GM12872 (cell line): Measurements from ENCODE around the gene SASH1.

ENCODE experiments used
- CTCF ChIP-seq: IDR thresholded peaks from 3 replicates; pipeline ENCODE4 v1.5.1; 2011; ENCODE audit warnings: low read depth, mild to moderate bottlenecking, low read length, moderate library complexity; ENCODE audit not compliant: insufficient read depth

Gene SASH1

GRCh38 chr6:148388521-148388920 is 45.9 kb downstream of the SASH1 start:
- no peak for TF ChIP-seq CTCF

GRCh38 chr6:148389086-148389485 is 46.4 kb downstream of the SASH1 start:
- no peak for TF ChIP-seq CTCF

- no peak for TF ChIP-seq CTCF
These were observed 47.3 kb downstream of the SASH1 start for GRCh38 chr6:148389917-148390316.

GRCh38 chr6:148392671-148393070 is 50.0 kb downstream of the SASH1 start:
- no peak for TF ChIP-seq CTCF

- no peak for TF ChIP-seq CTCF
These were observed 53.0 kb downstream of the SASH1 start for GRCh38 chr6:148395583-148396101.

GRCh38 chr6:148396411-148396810 is 53.8 kb downstream of the SASH1 start:
- TF ChIP-seq CTCF, result no peak

- TF ChIP-seq CTCF, result no peak
These were observed 54.3 kb downstream of the SASH1 start for GRCh38 chr6:148396926-148397325.

DNA sequence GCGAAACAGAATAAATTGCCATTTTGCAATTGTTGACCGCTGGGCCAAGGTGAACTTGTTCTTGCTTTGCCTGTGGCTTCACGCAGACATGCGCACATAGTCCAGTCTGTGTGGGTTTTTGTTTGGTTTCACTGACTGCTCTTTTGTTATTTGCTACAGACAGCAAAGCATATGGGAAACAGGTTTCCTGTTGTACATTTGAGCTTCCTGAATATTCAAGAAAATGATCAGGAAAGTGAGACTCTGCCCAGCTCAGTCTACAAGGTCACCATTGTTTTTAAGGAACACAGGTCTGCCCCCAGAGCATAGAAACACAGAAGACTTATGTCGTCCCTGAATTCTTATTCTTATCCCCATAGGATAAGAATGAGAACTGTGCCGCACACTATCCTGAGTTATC is 55.6 kb downstream of the SASH1 start:
- TF ChIP-seq CTCF, result no peak
